ENCODE measurements around the gene INHBC.
A peak's percentile ranks its signal among the peaks of the same experiment; 100 is the strongest.

INHBC gene

GRCh38 chr12:57452181-57452936, 17.8 kb downstream of the INHBC start:
- no peak overlapping the region for H3K27ac ChIP-seq (ENCODE audit: low read depth, low read length)
- no peak overlapping the region for H3K9ac ChIP-seq (ENCODE audit: low read length)
- H3F3A ChIP-seq (ENCODE audit: insufficient read depth), result no peaks in the 10 kb centered on the region
- H2AFZ ChIP-seq (ENCODE audit: low read depth, low read length, severe bottlenecking), result no peak overlapping the region
- H3K9me2 ChIP-seq (replicated peaks; ENCODE audit: insufficient read depth, low read length), result no peaks in the 10 kb centered on the region
- no peak overlapping the region for H3K4me2 ChIP-seq (ENCODE audit: low read depth, low read length, poor library complexity, severe bottlenecking)
- no peak overlapping the region for H3K4me3 ChIP-seq (ENCODE audit: insufficient read depth, low read length, poor library complexity, severe bottlenecking)
- TF ChIP-seq EZH2phosphoT487 (conservative IDR thresholded peaks at IDR 0.05; ENCODE audit: low read length) (no peak), CTCF (IDR thresholded peaks at IDR 0.05; ENCODE audit: insufficient read depth, low read length, poor library complexity, severe bottlenecking) (no peak)
- no peaks in the 10 kb centered on the region for H3K9me3 ChIP-seq (ENCODE audit: insufficient read depth, low read length)
- H3K27me3 ChIP-seq (ENCODE audit: low read length), result no peaks in the 10 kb centered on the region
- H4K20me1 ChIP-seq (ENCODE audit: low read depth, low read length), result no peaks in the 10 kb centered on the region
- H3K36me3 ChIP-seq (ENCODE audit: low read length), result no peaks in the 10 kb centered on the region
- H3K79me2 ChIP-seq (ENCODE audit: insufficient read depth, low read length), result no peaks in the 10 kb centered on the region

GRCh38 chr12:57452937-57453509, 18.4 kb downstream of the INHBC start:
- no peak overlapping the region for H2AFZ ChIP-seq (ENCODE audit: low read depth, low read length, severe bottlenecking)

GRCh38 chr12:57454213-57454565, 19.6 kb downstream of the INHBC start:
- Histone ChIP-seq H3K9ac (ENCODE audit: low read length) (no peak overlapping the region), H3K4me3 (ENCODE audit: insufficient read depth, low read length, poor library complexity, severe bottlenecking) (no peak overlapping the region), H3K4me2 (ENCODE audit: low read depth, low read length, poor library complexity, severe bottlenecking) (no peak overlapping the region), H3K9me3 (ENCODE audit: insufficient read depth, low read length) (no peaks in the 10 kb centered on the region), H3K27ac (ENCODE audit: low read depth, low read length) (no peak overlapping the region), H3K36me3 (ENCODE audit: low read length) (no peaks in the 10 kb centered on the region), H4K20me1 (ENCODE audit: low read depth, low read length) (no peaks in the 10 kb centered on the region), H3K9me2 (replicated peaks; ENCODE audit: insufficient read depth, low read length) (no peaks in the 10 kb centered on the region), H3K27me3 (ENCODE audit: low read length) (no peaks in the 10 kb centered on the region), H2AFZ (ENCODE audit: low read depth, low read length, severe bottlenecking) (no peak overlapping the region), H3K79me2 (ENCODE audit: insufficient read depth, low read length) (no peaks in the 10 kb centered on the region), H3F3A (ENCODE audit: insufficient read depth) (0 out of 2 replicates have a peak, but pooled peaks cover 5% of the 10 kb centered on the region)
- no peak for TF ChIP-seq EZH2phosphoT487 (conservative IDR thresholded peaks at IDR 0.05; ENCODE audit: low read length)
- TF ChIP-seq CTCF (IDR thresholded peaks at IDR 0.05; ENCODE audit: insufficient read depth, low read length, poor library complexity, severe bottlenecking), result no peak

More at GRCh38 chr12:57452937-57453509, 18.4 kb downstream of the INHBC start:
- Histone ChIP-seq H4K20me1 (ENCODE audit: low read depth, low read length) (no peaks in the 10 kb centered on the region), H3K27ac (ENCODE audit: low read depth, low read length) (no peak overlapping the region), H3K9me2 (replicated peaks; ENCODE audit: insufficient read depth, low read length) (no peaks in the 10 kb centered on the region), H3K4me3 (ENCODE audit: insufficient read depth, low read length, poor library complexity, severe bottlenecking) (no peak overlapping the region), H3K4me2 (ENCODE audit: low read depth, low read length, poor library complexity, severe bottlenecking) (no peak overlapping the region), H3K36me3 (ENCODE audit: low read length) (no peaks in the 10 kb centered on the region), H3K79me2 (ENCODE audit: insufficient read depth, low read length) (no peaks in the 10 kb centered on the region), H3F3A (ENCODE audit: insufficient read depth) (no peaks in the 10 kb centered on the region), H3K27me3 (ENCODE audit: low read length) (no peaks in the 10 kb centered on the region), H3K9me3 (ENCODE audit: insufficient read depth, low read length) (no peaks in the 10 kb centered on the region), H3K9ac (ENCODE audit: low read length) (no peak overlapping the region)
- TF ChIP-seq CTCF (IDR thresholded peaks at IDR 0.05; ENCODE audit: insufficient read depth, low read length, poor library complexity, severe bottlenecking) (peak; percentile 75), EZH2phosphoT487 (conservative IDR thresholded peaks at IDR 0.05; ENCODE audit: low read length) (no peak)

Data from SU-DHL-6 (cell line).